OCI-LY7 (cell line): ENCODE results near the gene ZEB1.

Source experiments
- EZH2phosphoT487 ChIP-seq: fragments of 200-600 bp; sonication (generic); IDR thresholded peaks from 2 replicates; pipeline ENCODE4 v1.6.1; 2018; ENCODE audit warnings: low read depth, borderline replicate concordance, mild to moderate bottlenecking, mixed run types, antibody characterized with exemption, low read length, moderate library complexity, mixed read lengths
- TF ChIP-seq, protein P1 (sequence below): fragments of 200-600 bp; sonication (generic); conservative IDR thresholded peaks from 2 replicates; pipeline ENCODE4 v1.5.1; 2014; ENCODE audit warnings: mild to moderate bottlenecking, antibody characterized with exemption, low read length, moderate library complexity, mixed read lengths

DNA sequence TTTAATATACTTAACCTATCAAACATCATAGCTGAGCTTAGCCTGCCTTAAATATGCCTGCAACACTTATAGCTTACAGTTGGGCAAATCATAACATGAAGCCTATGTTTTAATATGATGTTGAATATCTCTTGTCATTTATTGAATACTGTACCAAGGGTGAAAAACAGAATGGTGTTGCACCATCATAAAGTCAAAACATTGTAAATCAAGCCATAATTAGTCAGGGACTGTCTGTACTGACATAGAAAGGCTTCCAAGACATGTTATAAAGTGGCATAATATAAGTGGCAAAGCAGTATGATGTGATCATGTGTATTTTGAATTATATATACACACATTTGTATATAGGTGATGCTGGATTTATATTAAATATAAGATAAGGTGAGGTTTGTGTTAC lies 140.0 kb downstream of the ZEB1 start:
- TF ChIP-seq, protein P1, sequence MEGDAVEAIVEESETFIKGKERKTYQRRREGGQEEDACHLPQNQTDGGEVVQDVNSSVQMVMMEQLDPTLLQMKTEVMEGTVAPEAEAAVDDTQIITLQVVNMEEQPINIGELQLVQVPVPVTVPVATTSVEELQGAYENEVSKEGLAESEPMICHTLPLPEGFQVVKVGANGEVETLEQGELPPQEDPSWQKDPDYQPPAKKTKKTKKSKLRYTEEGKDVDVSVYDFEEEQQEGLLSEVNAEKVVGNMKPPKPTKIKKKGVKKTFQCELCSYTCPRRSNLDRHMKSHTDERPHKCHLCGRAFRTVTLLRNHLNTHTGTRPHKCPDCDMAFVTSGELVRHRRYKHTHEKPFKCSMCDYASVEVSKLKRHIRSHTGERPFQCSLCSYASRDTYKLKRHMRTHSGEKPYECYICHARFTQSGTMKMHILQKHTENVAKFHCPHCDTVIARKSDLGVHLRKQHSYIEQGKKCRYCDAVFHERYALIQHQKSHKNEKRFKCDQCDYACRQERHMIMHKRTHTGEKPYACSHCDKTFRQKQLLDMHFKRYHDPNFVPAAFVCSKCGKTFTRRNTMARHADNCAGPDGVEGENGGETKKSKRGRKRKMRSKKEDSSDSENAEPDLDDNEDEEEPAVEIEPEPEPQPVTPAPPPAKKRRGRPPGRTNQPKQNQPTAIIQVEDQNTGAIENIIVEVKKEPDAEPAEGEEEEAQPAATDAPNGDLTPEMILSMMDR: no peak
- no peak for TF ChIP-seq EZH2phosphoT487
